CD4-positive, alpha-beta T cell treated with Interleukin-15 for 1 hour (primary cell): ENCODE data around the gene ST6GALNAC2.

Experiments used
- DNase-seq: peaks from one replicate; pipeline ENCODE4 v3.0.0-alpha.2; 2020

Gene ST6GALNAC2

GRCh38 chr17:76599694-76600460, 14.2 kb upstream of the ST6GALNAC2 start:
- no peak for DNase-seq

DNA sequence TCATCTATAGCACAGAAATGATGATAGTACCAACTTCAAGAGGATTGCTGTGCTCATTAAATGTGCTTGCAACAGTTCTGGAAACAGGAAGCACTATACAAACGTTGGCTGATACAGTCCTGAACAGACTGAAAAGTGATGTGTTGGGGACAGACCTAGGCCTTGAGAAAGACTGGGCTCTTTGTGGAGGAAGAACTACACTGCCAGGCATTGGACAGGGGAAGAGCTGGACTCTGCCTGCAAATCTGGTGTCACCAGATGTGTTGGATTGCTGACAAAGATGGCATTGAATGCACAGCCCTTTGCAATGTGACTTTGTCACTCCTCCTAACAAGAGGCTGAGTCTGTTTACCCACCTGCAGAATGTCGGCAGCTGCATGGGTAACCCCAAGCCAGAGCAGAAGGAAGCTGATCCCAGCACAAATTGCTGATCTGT, 12.4 kb upstream of the ST6GALNAC2 start:
- DNase-seq: peak; percentile 50

DNA sequence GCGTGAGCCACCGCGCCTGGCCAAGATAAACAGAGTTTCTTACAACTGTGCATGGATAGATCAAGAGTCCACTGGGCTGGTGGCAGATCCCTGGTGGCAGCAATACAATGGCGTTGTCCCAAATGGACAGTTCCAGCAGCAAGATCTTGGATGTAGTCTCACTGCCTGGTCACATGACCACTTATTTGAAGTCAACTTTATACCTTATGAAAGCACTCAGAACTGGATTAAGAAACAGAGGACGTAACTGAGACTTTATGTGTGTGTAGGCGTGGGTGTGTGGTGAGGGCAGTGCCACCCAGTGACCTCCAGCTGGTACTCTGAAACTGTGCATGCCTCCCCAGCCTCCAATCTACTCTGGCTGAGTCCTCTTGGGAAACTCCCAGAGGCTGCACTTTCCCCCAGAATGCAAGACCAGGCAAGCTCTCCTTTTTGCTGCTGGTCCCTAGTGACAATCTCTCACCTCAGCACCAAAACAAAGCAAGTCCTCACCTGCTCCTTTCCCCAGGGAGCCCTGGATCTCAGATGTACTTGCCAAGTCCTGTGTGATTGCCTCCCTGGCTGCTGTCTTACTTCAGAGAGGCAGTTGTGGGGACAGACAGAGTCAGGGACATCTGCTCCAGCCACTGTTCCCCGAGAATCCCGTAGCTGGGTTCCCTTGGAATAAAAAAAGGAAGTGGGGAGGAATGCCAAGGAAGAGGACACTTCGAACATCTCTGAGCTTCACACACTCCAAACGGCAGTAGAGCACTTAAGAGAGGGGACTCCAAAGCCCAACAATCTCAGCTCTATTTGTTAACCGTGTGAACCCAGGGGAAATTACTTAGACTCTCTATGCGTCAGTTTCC, 11.7 kb upstream of the ST6GALNAC2 start:
- peak; percentile 41 for DNase-seq

- DNase-seq: no peak
Observed at GRCh38 chr17:76594690-76595089, 9.0 kb upstream of the ST6GALNAC2 start.

GRCh38 chr17:76593959-76594358, 8.3 kb upstream of the ST6GALNAC2 start:
- DNase-seq: no peak

- no peak for DNase-seq
Observed at GRCh38 chr17:76593384-76593826, 7.7 kb upstream of the ST6GALNAC2 start.

DNA sequence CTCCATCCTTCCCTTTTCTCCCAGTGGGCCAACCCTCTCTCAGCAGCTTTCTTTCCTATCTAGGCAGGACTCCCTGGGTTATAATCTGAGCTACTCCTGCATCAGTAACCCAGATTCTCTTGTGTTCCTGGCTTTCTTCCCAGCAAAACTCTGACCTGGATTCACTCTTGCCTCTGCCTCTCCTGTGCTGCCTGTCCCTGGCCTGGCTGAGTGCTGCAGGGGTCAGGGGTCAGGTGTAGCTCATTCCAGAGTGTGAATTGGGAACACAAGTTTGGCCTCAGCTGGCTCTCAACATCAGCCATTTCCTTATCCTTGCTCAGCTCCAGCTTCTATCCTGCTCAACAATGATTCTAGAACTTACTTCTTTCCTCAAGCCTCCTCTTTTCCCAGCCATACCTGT, 2.5 kb upstream of the ST6GALNAC2 start:
- DNase-seq: no peak

DNA sequence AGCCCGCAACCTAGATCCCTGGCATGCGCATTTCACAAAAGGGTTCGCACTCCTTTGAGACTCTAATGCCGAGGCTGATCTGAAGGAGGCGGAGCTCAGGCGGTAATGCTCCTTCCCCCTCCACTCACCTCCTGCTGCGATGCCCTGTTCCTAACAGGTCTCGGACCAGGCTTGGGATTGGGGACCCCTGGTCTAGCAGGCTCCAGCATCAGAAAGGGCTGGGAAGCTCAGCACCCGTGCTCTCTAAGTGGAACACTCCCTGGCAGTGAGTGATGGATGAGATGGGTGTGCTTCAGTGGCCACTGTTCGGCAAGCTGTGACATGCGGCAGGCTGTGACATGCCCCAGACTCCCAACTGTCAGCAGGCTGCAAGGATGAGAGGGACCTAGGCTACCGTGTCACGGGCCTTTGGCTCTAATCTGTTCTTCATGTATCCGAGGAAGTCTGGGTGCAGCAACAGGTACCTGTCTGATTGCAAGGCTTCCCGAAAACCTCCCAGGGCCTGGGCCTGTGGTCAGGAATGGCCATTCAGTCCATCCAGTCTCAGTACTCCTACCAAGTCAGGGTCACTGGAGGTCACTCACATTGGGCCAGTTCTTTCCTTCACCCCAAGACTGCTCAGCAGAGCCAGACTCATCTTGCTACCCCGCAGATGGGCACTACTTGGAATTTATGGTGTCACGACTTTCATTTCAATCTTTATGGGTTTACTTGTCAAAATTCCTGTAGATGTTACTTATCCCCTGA, 1.3 kb upstream of the ST6GALNAC2 start:
- no peak for DNase-seq

- DNase-seq: no peak
Observed at GRCh38 chr17:76585033-76585648, 519 bp downstream of the ST6GALNAC2 start.

GRCh38 chr17:76584427-76585032, 1.1 kb downstream of the ST6GALNAC2 start:
- DNase-seq: no peak

GRCh38 chr17:76582660-76583059, 3.0 kb downstream of the ST6GALNAC2 start:
- DNase-seq: no peak

DNA sequence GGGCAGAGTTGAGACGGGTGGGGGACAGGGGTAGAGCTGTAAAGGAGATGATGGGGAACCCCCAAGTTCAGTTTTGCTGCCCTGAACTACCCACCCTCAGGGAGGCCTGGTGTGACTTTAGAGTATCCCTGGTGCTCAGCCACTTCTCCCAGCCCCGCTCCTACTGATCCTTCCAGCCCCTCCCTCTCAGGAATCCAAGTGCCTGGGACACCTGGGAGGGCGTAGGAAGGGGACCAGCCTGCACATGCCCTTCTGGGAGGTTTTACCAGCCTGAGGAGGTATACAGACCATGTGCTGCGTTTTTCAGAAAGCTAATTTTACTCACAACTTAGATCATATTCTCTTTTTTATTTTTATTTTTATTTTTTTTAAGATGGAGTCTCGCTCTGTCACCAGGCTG, 4.1 kb downstream of the ST6GALNAC2 start:
- no peak for DNase-seq

DNA sequence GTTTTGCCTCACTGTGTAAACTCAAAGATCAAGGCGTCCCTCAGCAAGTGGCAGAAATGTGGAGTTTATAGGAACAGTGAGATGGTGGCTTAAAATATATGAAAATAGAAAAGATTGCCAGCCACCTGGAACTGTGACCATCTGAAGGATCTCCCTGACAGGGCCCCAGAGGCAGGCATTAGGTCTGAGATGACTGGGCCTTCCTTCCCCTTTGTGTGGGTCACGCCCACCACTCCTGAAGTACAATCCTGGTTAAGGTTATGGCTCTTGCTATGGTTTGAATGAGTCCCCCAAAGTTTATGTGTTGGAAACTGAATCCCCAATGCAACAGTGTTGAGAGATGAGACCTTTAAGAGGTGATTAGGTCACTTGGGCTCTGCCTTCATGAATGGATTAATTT, 6.4 kb downstream of the ST6GALNAC2 start:
- no peak for DNase-seq

- no peak for DNase-seq
Observed at GRCh38 chr17:76578376-76578775, 7.3 kb downstream of the ST6GALNAC2 start.

- no peak for DNase-seq
Observed at GRCh38 chr17:76577876-76578275, 7.8 kb downstream of the ST6GALNAC2 start.

GRCh38 chr17:76576189-76576588, 9.5 kb downstream of the ST6GALNAC2 start:
- DNase-seq: no peak

- no peak for DNase-seq
Observed at GRCh38 chr17:76575570-76575969, 10.1 kb downstream of the ST6GALNAC2 start.

DNA sequence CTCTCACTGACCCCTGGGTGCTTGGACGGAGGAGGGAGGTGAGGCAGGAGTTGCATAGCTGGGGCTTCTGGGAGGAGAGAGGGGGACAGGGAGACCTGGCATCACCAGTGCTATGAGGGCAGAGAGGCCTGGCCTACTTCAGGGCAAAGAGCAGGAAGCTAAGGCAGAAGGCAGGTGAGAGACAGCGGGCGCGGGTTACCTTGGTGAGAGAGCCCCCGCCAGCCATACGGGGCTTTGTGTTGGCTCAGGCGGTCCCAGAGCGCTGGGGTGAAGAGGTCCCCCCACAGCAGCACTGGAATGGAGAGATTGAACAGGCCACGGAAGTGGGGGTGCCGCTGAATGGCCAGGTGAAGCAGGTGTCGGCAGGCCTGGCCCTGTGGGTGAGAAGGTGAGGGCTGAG, 11.5 kb downstream of the ST6GALNAC2 start:
- no peak for DNase-seq

DNA sequence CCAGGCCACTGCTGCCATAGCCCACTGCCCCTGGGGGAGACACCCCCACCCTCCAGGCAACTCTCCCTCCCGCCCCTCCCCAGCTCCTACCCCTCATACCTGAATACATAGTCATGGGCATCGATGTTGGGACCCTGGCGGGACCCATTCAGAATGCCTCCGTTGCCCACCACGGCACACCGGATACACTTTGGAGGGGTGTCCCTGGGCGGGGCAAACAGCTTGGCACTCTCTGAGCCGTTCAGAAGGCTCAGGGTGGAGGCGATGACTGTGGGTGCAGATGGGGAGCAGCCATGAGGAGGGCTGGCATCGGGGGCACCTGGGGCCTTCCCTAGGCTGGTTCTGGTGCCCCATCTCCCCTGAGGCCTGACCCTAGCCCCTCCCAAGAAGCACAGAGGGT, 12.6 kb downstream of the ST6GALNAC2 start:
- no peak for DNase-seq

- DNase-seq: no peak
Observed at GRCh38 chr17:76572201-76572910, 13.3 kb downstream of the ST6GALNAC2 start.

- DNase-seq: no peak
Observed at GRCh38 chr17:76570877-76571471, 14.7 kb downstream of the ST6GALNAC2 start.
